SU-DHL-6 (cell line): Measurements from ENCODE around the gene SPINT1.

ENCODE experiments used
- H2AFZ ChIP-seq: fragments of 200-600 bp; sonication (generic); 2 replicates; pipeline ENCODE4 v1.6.1; 2014; ENCODE audit warnings: low read depth, mild to moderate bottlenecking, moderate library complexity, mixed read lengths, antibody characterized with exemption, low read length; ENCODE audit not compliant: severe bottlenecking
- H3F3A ChIP-seq: fragments of 200-600 bp; shearing (Covaris generic); 2 replicates; pipeline ENCODE4 v1.6.0; 2016; ENCODE audit warnings: antibody characterized with exemption, mild to moderate bottlenecking; ENCODE audit not compliant: insufficient read depth
- H3K27ac ChIP-seq: fragments of 200-600 bp; sonication (generic); 2 replicates; pipeline ENCODE4 v1.5.1; 2016; ENCODE audit warnings: low read depth, mild to moderate bottlenecking, low read length, moderate library complexity, mixed read lengths
- H3K27me3 ChIP-seq: fragments of 200-600 bp; sonication (generic), shearing (Covaris generic); 2 replicates; pipeline ENCODE4 v1.6.0; 2014; ENCODE audit warnings: mild to moderate bottlenecking, low read length
- H3K36me3 ChIP-seq: fragments of 200-600 bp; sonication (generic); 2 replicates; pipeline ENCODE4 v1.6.1; 2014; ENCODE audit warnings: mild to moderate bottlenecking, low read length, mixed read lengths
- H3K4me2 ChIP-seq: fragments of 300-600, 200-600 bp; shearing (Covaris generic), sonication (generic); 2 replicates; pipeline ENCODE4 v1.6.0; 2014; ENCODE audit warnings: low read length, low read depth, mild to moderate bottlenecking; ENCODE audit not compliant: poor library complexity, severe bottlenecking
- H3K4me3 ChIP-seq: fragments of 200-600 bp; sonication (generic); 2 replicates; pipeline ENCODE4 v1.5.1; 2014; ENCODE audit warnings: antibody characterized with exemption, low read length, mild to moderate bottlenecking, mixed read lengths; ENCODE audit not compliant: insufficient read depth, poor library complexity, severe bottlenecking
- H3K79me2 ChIP-seq: fragments of 200-600 bp; sonication (generic); 2 replicates; pipeline ENCODE4 v1.6.1; 2014; ENCODE audit warnings: mild to moderate bottlenecking, low read length, moderate library complexity; ENCODE audit not compliant: insufficient read depth
- H3K9ac ChIP-seq: fragments of 200-600 bp; sonication (generic); 2 replicates; pipeline ENCODE4 v1.7.0; 2014; ENCODE audit warnings: mild to moderate bottlenecking, low read length
- H3K9me2 ChIP-seq: fragments of 200-600 bp; sonication (generic); replicated peaks from 2 replicates; pipeline ENCODE4 v1.6.1; 2014; ENCODE audit warnings: low read length; ENCODE audit not compliant: insufficient read depth
- H3K9me3 ChIP-seq: fragments of 200-600 bp; sonication (generic); 2 replicates; pipeline ENCODE4 v1.6.1; 2014; ENCODE audit warnings: low read length, mixed read lengths; ENCODE audit not compliant: insufficient read depth
- H4K20me1 ChIP-seq: fragments of 200-600 bp; sonication (generic); 2 replicates; pipeline ENCODE4 v1.6.1; 2014; ENCODE audit warnings: low read depth, mild to moderate bottlenecking, antibody characterized with exemption, low read length, moderate library complexity, mixed read lengths
- CTCF ChIP-seq: fragments of 200-600 bp; sonication (generic); IDR thresholded peaks from one replicate; pipeline ENCODE4 v1.5.1; 2017; ENCODE audit warnings: antibody characterized with exemption, mild to moderate bottlenecking, low read length, moderate library complexity; ENCODE audit not compliant: insufficient read depth, poor library complexity, severe bottlenecking
- EZH2phosphoT487 ChIP-seq: fragments of 200-600 bp; sonication (generic), shearing (Covaris generic); conservative IDR thresholded peaks from 2 replicates; pipeline ENCODE4 v1.6.1; 2018; ENCODE audit warnings: mild to moderate bottlenecking, antibody characterized with exemption, low read length, moderate library complexity, mixed read lengths

The SPINT1 gene

GRCh38 chr15:40893733-40894680, 50.2 kb downstream of the SPINT1 start, which contains the start of gene VPS18:
TSS of gene VPS18 (plus strand) at chr15:40894450. CDS start at chr15:40894769, 319 bp downstream.
- H3K27me3 ChIP-seq = no peaks in the 10 kb centered on the region
- no peaks in the 10 kb centered on the region for H4K20me1 ChIP-seq
- no peaks in the 10 kb centered on the region for H3K36me3 ChIP-seq
- H3K79me2 ChIP-seq = peaks cover 12% of the 10 kb centered on the region; the same call in 1 of the 2 replicates
- H3F3A ChIP-seq = 0 out of 2 replicates have a peak, but pooled peaks cover 3% of the 10 kb centered on the region
- no peaks in the 10 kb centered on the region for H3K9me2 ChIP-seq
- TF ChIP-seq CTCF (peak; percentile 28), EZH2phosphoT487 (no peak)
- H2AFZ ChIP-seq = peak within 1 kb of the TSS; percentile 98
- peak within 1 kb of the TSS; percentile 91 for H3K4me3 ChIP-seq
- H3K9ac ChIP-seq = peak within 1 kb of the TSS; percentile 85
- peak within 1 kb of the TSS; percentile 5 for H3K27ac ChIP-seq
- peak within 1 kb of the TSS; percentile 91 for H3K4me2 ChIP-seq
- H3K9me3 ChIP-seq = no peaks in the 10 kb centered on the region

GRCh38 chr15:40894681-40895448, 51.0 kb downstream of the SPINT1 start:
- Histone ChIP-seq H3K4me3 (peak overlapping the region; percentile 91), H3K9me3 (no peaks in the 10 kb centered on the region), H3K27me3 (no peaks in the 10 kb centered on the region), H3K27ac (peak overlapping the region; percentile 5), H3K79me2 (peaks cover 12% of the 10 kb centered on the region; the same call in 1 of the 2 replicates), H2AFZ (peak overlapping the region; percentile 45), H3K36me3 (no peaks in the 10 kb centered on the region), H3F3A (0 out of 2 replicates have a peak, but pooled peaks cover 3% of the 10 kb centered on the region), H3K9me2 (no peaks in the 10 kb centered on the region), H3K4me2 (peak overlapping the region; percentile 91), H4K20me1 (no peaks in the 10 kb centered on the region), H3K9ac (peak overlapping the region; percentile 85)
- no peak for TF ChIP-seq EZH2phosphoT487
- TF ChIP-seq CTCF = peak; percentile 57

GRCh38 chr15:40899536-40900207, 55.8 kb downstream of the SPINT1 start:
- Histone ChIP-seq H3F3A (no peaks in the 10 kb centered on the region), H3K27ac (no peak overlapping the region), H3K9me3 (no peaks in the 10 kb centered on the region), H3K9me2 (no peaks in the 10 kb centered on the region), H3K4me2 (no peak overlapping the region), H2AFZ (no peak overlapping the region), H3K9ac (no peak overlapping the region), H3K36me3 (no peaks in the 10 kb centered on the region), H4K20me1 (no peaks in the 10 kb centered on the region), H3K79me2 (peaks cover 9% of the 10 kb centered on the region; the same call in 1 of the 2 replicates), H3K4me3 (no peak overlapping the region), H3K27me3 (no peaks in the 10 kb centered on the region)
- TF ChIP-seq CTCF (no peak), EZH2phosphoT487 (no peak)
